PC-3 (cell line): ENCODE measurements around the gene SLC44A2. TPM values are rescaled to one million over a fixed set of nuclear protein-coding genes. Genes with fewer than 3 reads are reported as not detected.
"Not testable (repeated sequence)": the region's sequence is repeated elsewhere in the genome, so short reads cannot be mapped to it uniquely, and the experiment has no call there.

ENCODE experiments used
- ATAC-seq: fragments of 200-7000 bp; cut with Tn5 transposase; 2 replicates; pipeline ENCODE4 v1.9.1; 2020; ENCODE audit warnings: mild to moderate bottlenecking, moderate library complexity
- BruUV-seq: library from RNA; stranded (reverse); fragments of 400-500 nt; replicated peaks from 2 replicates; lab custom pipeline; 2021; lab: Mats Ljungman, UMichigan
- CTCF ChIA-PET: fragments of 300-600 bp; sonication (Branson Sonifier 250); formaldehyde crosslinking; loops from one replicate; lab custom pipeline; 2022; ENCODE audit warnings: antibody characterized with exemption; lab: Charles Lee
- POLR2A ChIA-PET: fragments of 300-600 bp; sonication (Branson Sonifier 250); formaldehyde crosslinking; loops from one replicate; lab custom pipeline; 2022; ENCODE audit warnings: antibody characterized with exemption; ENCODE audit not compliant: unreplicated experiment; lab: Charles Lee
- DNase-seq: peaks from one replicate; pipeline ENCODE4 v3.0.0-alpha.2; 2015
- H2AFZ ChIP-seq: fragments of 300-600 bp; sonication (generic); 2 replicates; pipeline ENCODE4 v1.6.0; 2016; ENCODE audit warnings: antibody characterized with exemption, low read length
- H3F3A ChIP-seq: fragments of 300-600 bp; sonication (generic); one replicate; pipeline ENCODE4 v1.6.0; 2017; ENCODE audit warnings: antibody characterized with exemption, low read length, control low read depth, mild to moderate bottlenecking; ENCODE audit not compliant: unreplicated experiment
- H3K27ac ChIP-seq: fragments of 300-600 bp; sonication (generic); 2 replicates; pipeline ENCODE4 v1.5.1; 2016; ENCODE audit warnings: mild to moderate bottlenecking, low read length
- H3K27me3 ChIP-seq: fragments of 300-600 bp; sonication (generic); 2 replicates; pipeline ENCODE4 v1.6.1; 2016; ENCODE audit warnings: low read length, mixed read lengths
- H3K36me3 ChIP-seq: fragments of 300-600 bp; sonication (generic); 2 replicates; pipeline ENCODE4 v1.6.1; 2016; ENCODE audit warnings: low read depth, mixed run types, low read length, mixed read lengths
- H3K4me1 ChIP-seq: fragments of 300-600 bp; sonication (generic); 2 replicates; pipeline ENCODE4 v1.5.1; 2016; ENCODE audit warnings: low read length; ENCODE audit not compliant: insufficient read depth
- H3K4me2 ChIP-seq: fragments of 300-600 bp; sonication (generic); 2 replicates; pipeline ENCODE4 v1.6.0; 2016; ENCODE audit warnings: low read length
- H3K4me3 ChIP-seq: fragments of 300-600 bp; sonication (generic); 2 replicates; pipeline ENCODE4 v1.5.1; 2016; ENCODE audit warnings: mild to moderate bottlenecking, low read length, mixed read lengths
- H3K79me2 ChIP-seq: fragments of 300-600 bp; sonication (generic); 2 replicates; pipeline ENCODE4 v1.6.1; 2017; ENCODE audit warnings: low read length, mixed read lengths
- H3K9ac ChIP-seq: fragments of 300-600 bp; sonication (generic); 2 replicates; pipeline ENCODE4 v1.6.0; 2016; ENCODE audit warnings: mild to moderate bottlenecking, low read length
- H3K9me2 ChIP-seq: fragments of 300-600 bp; sonication (generic); replicated peaks from 2 replicates; pipeline ENCODE4 v1.6.1; 2016; ENCODE audit warnings: mixed run types, low read length, mixed read lengths
- H3K9me3 ChIP-seq: fragments of 300-600 bp; sonication (generic); 2 replicates; pipeline ENCODE4 v1.6.1; 2016; ENCODE audit warnings: low read length, mixed read lengths
- H4K20me1 ChIP-seq: fragments of 300-600 bp; sonication (generic); 2 replicates; pipeline ENCODE4 v1.6.1; 2016; ENCODE audit warnings: low read length, mixed read lengths
- CTCF ChIP-seq: fragments of 300-600 bp; sonication (generic); conservative IDR thresholded peaks from 2 replicates; pipeline ENCODE4 v1.5.1; 2017; ENCODE audit warnings: antibody characterized with exemption, low read depth, mild to moderate bottlenecking, low read length
- EZH2 ChIP-seq: fragments of 300-600 bp; sonication (generic); IDR thresholded peaks from one replicate; pipeline ENCODE4 v1.6.1; 2017; ENCODE audit warnings: antibody characterized with exemption, mild to moderate bottlenecking, low read length; ENCODE audit not compliant: unreplicated experiment
- EZH2phosphoT487 ChIP-seq: fragments of 300-600 bp; sonication (generic); IDR thresholded peaks from 2 replicates; pipeline ENCODE4 v1.6.1; 2018; ENCODE audit warnings: mild to moderate bottlenecking, antibody characterized with exemption, low read length, borderline replicate concordance
- intact Hi-C: fragments of 100-400 bp; cut with micrococcal nuclease; formaldehyde crosslinking; loops from 2 replicates; pipeline ENCODE4 v1.9.0; 2023
- total RNA-seq: library from RNA; depleted of rRNA; stranded (reverse); fragments of >200 nt; gene quantifications from 2 replicates; pipeline ENCODE4 v1.2.3, GENCODE V29; 2014

SLC44A2 gene
- total RNA-seq, 1 experiment from 2014 or later: 63.9 TPM

DNA sequence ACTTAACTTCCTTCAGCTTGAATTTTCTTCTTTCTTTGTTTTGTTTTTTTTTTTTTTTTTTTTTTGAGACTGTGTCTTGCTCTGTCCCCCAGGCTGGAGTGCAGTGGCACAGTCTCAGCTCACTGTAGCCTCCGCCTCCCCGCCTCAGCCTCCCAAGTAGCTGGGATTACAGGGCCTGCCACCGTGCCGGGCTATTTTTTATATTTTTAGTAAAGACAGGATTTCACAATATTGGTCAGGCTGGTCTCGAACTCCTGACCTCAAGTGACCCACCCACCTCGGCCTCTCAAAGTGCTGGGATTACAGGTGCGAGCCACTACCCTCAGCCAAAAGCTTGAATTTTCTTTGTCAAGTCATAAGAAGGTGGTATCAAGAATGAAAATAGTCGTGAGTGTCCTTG lies 49.9 kb downstream of the SLC44A2 start:
- H3F3A ChIP-seq, H3K9ac ChIP-seq, H3K9me3 ChIP-seq, H3K27me3 ChIP-seq, CTCF ChIA-PET, intact Hi-C loops, H3K4me3 ChIP-seq, ATAC-seq, BruUV-seq, H3K27ac ChIP-seq, H3K4me2 ChIP-seq, DNase-seq, H2AFZ ChIP-seq, H3K4me1 ChIP-seq, H3K9me2 ChIP-seq, POLR2A ChIA-PET: not testable (repeated sequence)
- Histone ChIP-seq H4K20me1 (peaks cover 61% of the 10 kb centered on the region), H3K79me2 (peaks cover 82% of the 10 kb centered on the region), H3K36me3 (peaks cover 81% of the 10 kb centered on the region)

- TF ChIP-seq EZH2phosphoT487 (no peak), EZH2 (no peak), CTCF (no peak)
- intact Hi-C loops: no loop called here
- Histone ChIP-seq H3F3A (peaks cover 3% of the 10 kb centered on the region), H3K4me2 (no peak overlapping the region), H3K27me3 (no peaks in the 10 kb centered on the region), H3K79me2 (peaks cover 62% of the 10 kb centered on the region), H3K4me1 (no peaks in the 10 kb centered on the region), H3K27ac (no peak overlapping the region), H3K4me3 (no peak overlapping the region), H3K9ac (no peak overlapping the region), H3K9me3 (no peaks in the 10 kb centered on the region), H4K20me1 (peaks cover 50% of the 10 kb centered on the region), H3K36me3 (peaks cover 85% of the 10 kb centered on the region), H2AFZ (no peak overlapping the region), H3K9me2 (no peaks in the 10 kb centered on the region)
- no peak for DNase-seq
- TSS peak; percentile 1 for BruUV-seq
- ATAC-seq: no peak
- ChIA-PET POLR2A (interaction anchor here (0.6 kb wide), 1 partner anchor 68 kb away, joined by 6 read pairs; no protein-coding TSS in a partner anchor), CTCF (no interaction called here)
Measured at GRCh38 chr19:10677751-10678150, 52.4 kb downstream of the SLC44A2 start.

DNA sequence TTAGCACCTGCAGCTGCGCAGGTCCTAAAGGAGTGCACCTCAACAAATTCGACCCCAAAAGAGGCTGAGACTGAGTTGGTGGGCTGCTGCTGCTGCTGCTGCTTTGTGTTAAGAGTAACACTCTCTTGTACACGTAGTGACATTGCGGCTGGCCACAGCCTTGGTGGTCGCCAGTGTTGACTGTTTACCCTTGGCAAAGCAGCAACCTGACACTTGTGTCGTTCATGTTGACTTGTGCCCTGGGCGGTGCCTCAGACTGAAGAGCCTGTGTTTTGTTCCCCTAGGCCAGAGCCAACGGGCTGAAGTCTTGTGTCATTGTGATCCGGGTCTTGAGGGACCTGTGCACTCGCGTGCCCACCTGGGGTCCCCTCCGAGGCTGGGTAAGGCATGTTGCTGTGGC lies 53.5 kb downstream of the SLC44A2 start:
- no peak overlapping the region for H3K4me3 ChIP-seq
- TF ChIP-seq EZH2phosphoT487 (no peak), EZH2 (no peak), CTCF (no peak)
- no peak overlapping the region for H2AFZ ChIP-seq
- H3K36me3 ChIP-seq: peaks cover 85% of the 10 kb centered on the region
- CTCF ChIA-PET: no interaction called here
- no peaks in the 10 kb centered on the region for H3K4me1 ChIP-seq
- POLR2A ChIA-PET: no interaction called here
- no peaks in the 10 kb centered on the region for H3K27me3 ChIP-seq
- intact Hi-C loops: no loop called here
- BruUV-seq: no TSS peak
- no peaks in the 10 kb centered on the region for H3K9me3 ChIP-seq
- peaks cover 3% of the 10 kb centered on the region for H3F3A ChIP-seq
- no peaks in the 10 kb centered on the region for H3K9me2 ChIP-seq
- no peak overlapping the region for H3K27ac ChIP-seq
- no peak for DNase-seq
- peaks cover 51% of the 10 kb centered on the region for H3K79me2 ChIP-seq
- peaks cover 45% of the 10 kb centered on the region for H4K20me1 ChIP-seq
- ATAC-seq: no peak
- no peak overlapping the region for H3K4me2 ChIP-seq
- H3K9ac ChIP-seq: no peak overlapping the region
